ENCODE results near the gene DCLK1.

DCLK1 gene

DNA sequence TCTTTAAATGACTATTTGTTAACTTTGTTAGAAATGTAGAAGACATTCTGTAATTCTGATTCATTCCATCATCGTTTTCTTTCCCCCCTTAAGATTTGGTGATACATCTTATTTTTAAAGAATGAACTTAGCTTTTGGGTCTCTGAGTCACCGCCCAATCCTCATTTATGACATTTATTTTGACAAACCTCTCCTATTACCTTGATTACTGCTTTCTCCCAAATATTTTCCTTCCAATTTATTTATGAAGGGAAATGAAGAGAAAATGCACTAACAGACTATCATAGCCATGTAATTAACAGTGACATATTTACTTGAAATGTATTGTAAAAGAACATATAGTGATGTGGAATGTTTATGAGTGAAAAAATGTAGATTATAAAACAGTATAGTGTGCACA is 241.6 kb downstream of the DCLK1 start:
- DNase-seq: no peak

- no peak for DNase-seq
These were observed 242.2 kb downstream of the DCLK1 start for GRCh38 chr13:35888981-35889380.

DNA sequence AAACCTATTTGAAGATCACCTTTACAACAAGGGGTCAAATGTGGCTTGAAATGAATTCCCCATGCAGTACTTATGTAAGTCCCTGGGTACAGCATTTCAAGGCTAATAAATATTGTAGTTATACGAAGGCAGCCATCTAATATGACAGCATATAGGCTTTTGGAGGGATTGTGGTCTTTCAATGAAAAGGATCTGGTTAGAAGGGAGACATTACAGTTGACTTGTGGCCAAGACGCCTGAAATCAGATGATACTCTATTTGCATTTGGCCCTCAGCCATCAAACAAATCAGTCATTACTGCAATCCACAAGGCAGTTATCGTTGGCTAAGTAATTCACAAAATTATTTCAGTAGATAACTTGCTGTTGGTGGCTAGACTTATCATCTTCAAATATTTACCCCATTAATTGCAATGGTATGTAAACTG is 242.7 kb downstream of the DCLK1 start:
- peak; percentile 2 for DNase-seq

GRCh38 chr13:35887115-35887666 is 244.0 kb downstream of the DCLK1 start:
- no peak for DNase-seq

DNA sequence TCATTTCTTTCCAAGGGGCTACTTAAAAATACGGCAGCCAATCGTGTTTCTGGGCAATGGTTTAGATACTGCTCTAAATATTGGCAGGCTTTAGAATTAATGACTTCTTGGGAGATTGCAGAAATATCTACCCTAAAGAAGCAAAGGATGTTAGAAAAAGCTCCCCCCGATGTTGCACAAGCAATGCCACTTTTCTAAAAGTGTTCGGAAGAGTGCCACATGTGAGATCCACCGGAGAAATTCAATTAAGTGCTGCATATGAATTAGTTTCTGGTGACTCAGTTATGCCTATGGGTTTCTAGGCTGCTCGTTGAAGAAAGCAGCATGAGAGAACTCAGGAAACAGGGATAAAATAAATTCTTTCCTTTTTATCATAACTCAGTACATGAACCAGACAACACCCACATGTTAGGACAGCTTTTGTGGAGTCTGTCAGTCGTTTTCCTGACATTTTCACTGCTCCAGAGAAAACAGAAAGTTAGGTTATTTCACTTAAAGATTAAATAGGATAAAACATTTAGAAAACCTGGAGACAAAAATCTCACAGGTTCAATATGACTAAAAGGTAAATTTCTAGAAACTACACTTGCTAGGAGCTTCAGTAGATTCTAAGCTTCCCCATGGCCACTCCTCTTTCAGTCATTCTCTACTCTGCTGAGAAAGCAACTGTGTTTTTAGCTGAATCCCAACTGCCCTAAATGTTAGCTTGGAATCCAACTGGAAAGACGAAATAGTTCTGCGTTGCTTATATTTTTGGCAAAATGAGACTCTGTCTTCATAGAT is 244.7 kb downstream of the DCLK1 start:
- DNase-seq: no peak

GRCh38 chr13:35884211-35884760 is 246.9 kb downstream of the DCLK1 start:
- no peak for DNase-seq

GRCh38 chr13:35882722-35883497 is 248.3 kb downstream of the DCLK1 start:
- DNase-seq: no peak

DNA sequence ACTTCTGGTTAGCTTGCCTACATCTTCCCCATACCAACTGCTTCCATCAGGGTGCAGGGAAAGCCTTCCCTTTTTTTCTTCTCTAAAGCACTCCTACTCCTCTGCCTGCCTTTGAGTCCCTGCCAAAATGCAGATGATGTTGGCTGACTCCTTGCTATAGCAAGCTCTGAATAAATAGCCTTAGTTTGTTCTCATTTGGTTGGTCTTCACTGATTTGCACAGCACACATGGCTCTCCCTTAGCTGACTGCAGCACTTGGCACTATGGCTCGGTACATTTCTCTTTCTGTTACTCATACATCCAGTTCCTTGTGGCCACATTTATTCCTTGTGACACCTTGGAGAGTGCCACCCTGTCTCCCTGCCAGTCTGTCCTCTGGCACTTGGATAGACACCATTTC is 249.8 kb downstream of the DCLK1 start:
- DNase-seq: no peak

GRCh38 chr13:35879111-35879510 is 252.1 kb downstream of the DCLK1 start:
- peak; percentile 1 for DNase-seq

DNA sequence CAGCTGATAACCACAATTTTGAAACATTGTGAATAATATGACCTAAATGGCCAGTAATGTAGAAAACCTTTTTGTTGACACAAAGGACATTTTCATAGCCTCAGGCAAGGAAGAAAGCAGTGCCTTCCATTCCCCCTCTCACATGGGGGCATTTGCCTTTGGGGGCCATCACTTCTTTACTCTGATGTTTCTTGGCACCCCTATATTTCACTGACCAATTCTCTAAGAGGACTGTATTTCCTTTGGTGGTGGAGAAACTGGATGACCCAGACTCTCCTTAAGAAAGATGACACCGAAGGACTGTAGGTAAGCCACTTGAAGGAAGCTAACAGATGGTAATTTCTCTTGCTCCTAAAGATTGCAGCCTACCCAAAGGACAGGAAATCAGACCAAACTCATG is 254.6 kb downstream of the DCLK1 start:
- peak; percentile 73 for DNase-seq

- no peak for DNase-seq
These were observed 256.5 kb downstream of the DCLK1 start for GRCh38 chr13:35874704-35875103.

- no peak for DNase-seq
These were observed 258.8 kb downstream of the DCLK1 start for GRCh38 chr13:35872369-35872768.

DNA sequence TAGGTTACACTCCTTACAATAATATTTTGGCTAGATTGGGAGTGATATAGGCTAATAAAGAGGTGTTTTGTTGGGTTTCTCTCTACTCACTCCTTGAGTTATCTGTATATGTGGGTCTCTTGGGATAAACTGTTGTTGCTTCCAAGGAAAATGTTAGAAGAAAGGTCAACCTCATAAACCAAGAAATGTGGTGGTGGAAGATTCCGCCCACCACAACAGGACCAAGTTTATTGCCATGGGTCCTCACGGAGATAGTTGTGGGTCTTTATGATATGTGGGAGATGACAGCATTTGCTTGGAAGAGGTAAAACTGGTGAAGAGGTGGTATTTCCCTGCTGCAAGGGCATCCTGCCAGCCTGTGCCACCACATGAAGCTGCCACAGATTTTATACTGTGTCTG is 259.6 kb downstream of the DCLK1 start:
- no peak for DNase-seq

DNA sequence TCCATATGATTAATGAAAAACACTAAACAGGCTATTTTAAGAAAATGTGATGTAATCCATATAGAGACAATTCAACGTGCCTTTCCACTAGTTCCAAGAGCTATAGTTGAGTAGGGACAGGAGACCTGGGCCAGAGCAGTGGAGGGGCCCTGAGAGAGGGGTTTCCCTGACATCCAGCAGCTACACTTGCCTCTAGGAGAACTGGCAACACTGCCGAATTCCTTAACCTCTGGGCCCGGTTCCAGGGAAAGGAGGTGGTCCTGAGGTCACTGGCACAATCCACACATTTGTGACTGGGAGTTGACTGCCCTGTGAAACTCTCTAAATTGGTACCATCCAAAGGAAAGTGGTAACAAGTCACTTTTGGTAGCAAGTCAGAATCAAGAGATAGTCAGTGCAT is 264.4 kb downstream of the DCLK1 start:
- DNase-seq: no peak

GRCh38 chr13:35865341-35866240 is 265.6 kb downstream of the DCLK1 start:
- DNase-seq: no peak

DNA sequence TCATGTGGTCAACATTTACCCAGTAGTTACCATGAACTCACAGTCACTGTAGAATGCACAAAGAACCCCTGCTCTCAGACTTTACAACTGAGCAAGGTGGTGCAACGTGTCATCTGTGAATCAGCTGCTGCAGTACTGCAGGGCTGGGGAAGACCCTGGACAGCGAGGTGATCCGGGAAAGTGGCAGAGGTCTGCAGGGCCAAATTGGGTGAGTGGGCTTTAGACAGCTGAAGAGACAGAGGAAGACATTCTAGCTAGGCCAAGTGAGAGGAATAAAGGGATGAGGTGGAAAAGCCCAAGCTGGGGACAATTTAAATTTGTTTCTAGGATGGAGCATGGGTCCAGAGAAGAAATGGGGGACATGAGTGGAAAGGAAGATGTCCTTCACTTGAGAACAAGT is 270.5 kb downstream of the DCLK1 start:
- DNase-seq: no peak

GRCh38 chr13:35859981-35860380 is 271.2 kb downstream of the DCLK1 start:
- no peak for DNase-seq

GRCh38 chr13:35858665-35859064 is 272.5 kb downstream of the DCLK1 start:
- DNase-seq: no peak

- no peak for DNase-seq
These were observed 273.4 kb downstream of the DCLK1 start for GRCh38 chr13:35857769-35858168.

DNA sequence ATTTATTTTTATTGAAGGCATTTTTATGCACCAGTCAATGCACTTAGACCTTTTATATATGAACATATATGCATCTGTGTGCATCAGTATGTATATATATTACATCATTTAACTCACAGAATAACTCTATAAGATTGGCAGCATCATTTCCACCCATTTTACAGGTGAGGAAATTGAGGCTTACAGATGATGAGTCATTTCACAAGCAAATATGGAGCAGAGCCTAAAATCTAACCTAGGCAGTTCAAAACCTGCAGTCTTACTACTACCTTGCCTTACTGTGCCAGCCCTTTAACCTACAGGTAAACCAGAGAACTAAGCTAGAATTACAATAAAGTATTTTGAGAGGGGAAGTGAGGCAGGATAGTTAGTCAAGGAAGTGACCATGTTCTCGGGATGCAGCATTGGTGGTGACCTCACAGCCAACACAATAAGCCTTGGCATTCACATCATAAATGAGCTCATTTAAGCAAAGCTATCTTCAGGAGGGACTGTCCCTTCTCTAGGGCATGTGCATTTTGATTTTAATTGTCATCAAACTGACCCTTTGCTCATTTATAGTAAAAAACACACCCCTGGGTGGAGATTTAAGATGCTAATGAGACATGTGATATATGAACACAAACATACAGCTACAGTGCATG is 274.3 kb downstream of the DCLK1 start:
- no peak for DNase-seq

- no peak for DNase-seq
These were observed 275.1 kb downstream of the DCLK1 start for GRCh38 chr13:35856084-35856483.

GRCh38 chr13:35855531-35856019 is 275.6 kb downstream of the DCLK1 start:
- DNase-seq: no peak
